OCI-LY1 (cell line): ENCODE data around the gene ST7.

Source experiments
- H2AFZ ChIP-seq: fragments of 200-600 bp; sonication (generic), shearing (Covaris generic); 2 replicates; pipeline ENCODE4 v1.6.0; 2014; ENCODE audit warnings: antibody characterized with exemption, mild to moderate bottlenecking, low read length
- H3F3A ChIP-seq: fragments of 200-600 bp; sonication (generic), shearing (Covaris generic); 2 replicates; pipeline ENCODE4 v1.6.0; 2014; ENCODE audit warnings: mild to moderate bottlenecking, antibody characterized with exemption, low read length, moderate library complexity; ENCODE audit not compliant: insufficient read depth
- H3K27ac ChIP-seq: fragments of 200-600 bp; sonication (generic); 2 replicates; pipeline ENCODE4 v1.5.1; 2014; ENCODE audit warnings: low read length, mixed run types, mild to moderate bottlenecking, low read depth; ENCODE audit not compliant: poor library complexity, severe bottlenecking
- H3K27me3 ChIP-seq: fragments of 200-600 bp; sonication (generic); 2 replicates; pipeline ENCODE4 v1.6.0; 2014; ENCODE audit warnings: antibody characterized with exemption, mild to moderate bottlenecking, low read length, moderate library complexity; ENCODE audit not compliant: insufficient read depth
- H3K36me3 ChIP-seq: fragments of 200-600 bp; sonication (generic); 2 replicates; pipeline ENCODE4 v1.6.1; 2014; ENCODE audit warnings: mild to moderate bottlenecking, antibody characterized with exemption, low read length, moderate library complexity, mixed read lengths; ENCODE audit not compliant: insufficient read depth
- H3K4me1 ChIP-seq: fragments of 200-600 bp; sonication (generic); 2 replicates; pipeline ENCODE4 v1.5.1; 2014; ENCODE audit warnings: mild to moderate bottlenecking, low read length, moderate library complexity; ENCODE audit not compliant: insufficient read depth, severe bottlenecking
- H3K4me2 ChIP-seq: fragments of 200-600 bp; sonication (generic), shearing (Covaris generic); 2 replicates; pipeline ENCODE4 v1.6.1; 2014; ENCODE audit warnings: low read length
- H3K4me3 ChIP-seq: fragments of 200-600 bp; sonication (generic); 2 replicates; pipeline ENCODE4 v1.5.1; 2014; ENCODE audit warnings: low read length, low read depth, mild to moderate bottlenecking, mixed read lengths; ENCODE audit not compliant: poor library complexity, severe bottlenecking
- H3K79me2 ChIP-seq: fragments of 200-600 bp; shearing (Covaris generic); 2 replicates; pipeline ENCODE4 v1.6.1; 2016; ENCODE audit warnings: mixed run types, low read length, mixed read lengths; ENCODE audit not compliant: insufficient read depth
- H3K9ac ChIP-seq: fragments of 200-600 bp; sonication (generic), shearing (Covaris generic); 2 replicates; pipeline ENCODE4 v1.6.1; 2014; ENCODE audit warnings: mild to moderate bottlenecking, low read length, mixed read lengths
- H3K9me2 ChIP-seq: fragments of 200-600 bp; sonication (generic), shearing (Covaris generic); 2 replicates; pipeline ENCODE4 v1.6.1; 2014; ENCODE audit warnings: low read depth, mild to moderate bottlenecking, low read length, mixed read lengths
- H3K9me3 ChIP-seq: fragments of 200-600 bp; shearing (Covaris generic); 2 replicates; pipeline ENCODE4 v1.6.1; 2014; ENCODE audit warnings: low read length, mixed read lengths
- H4K20me1 ChIP-seq: fragments of 200-600 bp; sonication (generic), shearing (Covaris generic); 2 replicates; pipeline ENCODE4 v1.6.0; 2016; ENCODE audit warnings: mild to moderate bottlenecking, low read length; ENCODE audit not compliant: insufficient read depth
- EZH2 ChIP-seq: fragments of 200-600 bp; sonication (generic), shearing (Covaris generic); IDR thresholded peaks from 2 replicates; pipeline ENCODE4 v1.8.0; 2017; ENCODE audit warnings: borderline replicate concordance, mixed run types, mild to moderate bottlenecking, antibody characterized with exemption, low read length, moderate library complexity, mixed read lengths
- TF ChIP-seq, protein P1 (sequence below): fragments of 200-600 bp; sonication (generic), shearing (Covaris generic); IDR thresholded peaks from 2 replicates; pipeline ENCODE4 v1.5.1; 2017; ENCODE audit warnings: mild to moderate bottlenecking, antibody characterized with exemption, low read length, moderate library complexity, mixed read lengths

ST7 gene

GRCh38 chr7:117041822-117042221 is 88.5 kb downstream of the ST7 start:
- H3K27me3 ChIP-seq: no peaks in the 10 kb centered on the region
- H3K9ac ChIP-seq: no peak overlapping the region
- H3K4me1 ChIP-seq: no peaks in the 10 kb centered on the region
- H3K27ac ChIP-seq: no peak overlapping the region
- no peak overlapping the region for H3K4me3 ChIP-seq
- no peak overlapping the region for H2AFZ ChIP-seq
- no peaks in the 10 kb centered on the region for H3K79me2 ChIP-seq
- no peaks in the 10 kb centered on the region for H3F3A ChIP-seq
- H3K9me3 ChIP-seq: no peaks in the 10 kb centered on the region
- no peaks in the 10 kb centered on the region; the same call in 1 of the 2 replicates for H4K20me1 ChIP-seq
- no peaks in the 10 kb centered on the region for H3K9me2 ChIP-seq
- TF ChIP-seq EZH2: no peak
- TF ChIP-seq, protein P1, sequence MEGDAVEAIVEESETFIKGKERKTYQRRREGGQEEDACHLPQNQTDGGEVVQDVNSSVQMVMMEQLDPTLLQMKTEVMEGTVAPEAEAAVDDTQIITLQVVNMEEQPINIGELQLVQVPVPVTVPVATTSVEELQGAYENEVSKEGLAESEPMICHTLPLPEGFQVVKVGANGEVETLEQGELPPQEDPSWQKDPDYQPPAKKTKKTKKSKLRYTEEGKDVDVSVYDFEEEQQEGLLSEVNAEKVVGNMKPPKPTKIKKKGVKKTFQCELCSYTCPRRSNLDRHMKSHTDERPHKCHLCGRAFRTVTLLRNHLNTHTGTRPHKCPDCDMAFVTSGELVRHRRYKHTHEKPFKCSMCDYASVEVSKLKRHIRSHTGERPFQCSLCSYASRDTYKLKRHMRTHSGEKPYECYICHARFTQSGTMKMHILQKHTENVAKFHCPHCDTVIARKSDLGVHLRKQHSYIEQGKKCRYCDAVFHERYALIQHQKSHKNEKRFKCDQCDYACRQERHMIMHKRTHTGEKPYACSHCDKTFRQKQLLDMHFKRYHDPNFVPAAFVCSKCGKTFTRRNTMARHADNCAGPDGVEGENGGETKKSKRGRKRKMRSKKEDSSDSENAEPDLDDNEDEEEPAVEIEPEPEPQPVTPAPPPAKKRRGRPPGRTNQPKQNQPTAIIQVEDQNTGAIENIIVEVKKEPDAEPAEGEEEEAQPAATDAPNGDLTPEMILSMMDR: no peak
- H3K4me2 ChIP-seq: no peak overlapping the region
- H3K36me3 ChIP-seq: no peaks in the 10 kb centered on the region

DNA sequence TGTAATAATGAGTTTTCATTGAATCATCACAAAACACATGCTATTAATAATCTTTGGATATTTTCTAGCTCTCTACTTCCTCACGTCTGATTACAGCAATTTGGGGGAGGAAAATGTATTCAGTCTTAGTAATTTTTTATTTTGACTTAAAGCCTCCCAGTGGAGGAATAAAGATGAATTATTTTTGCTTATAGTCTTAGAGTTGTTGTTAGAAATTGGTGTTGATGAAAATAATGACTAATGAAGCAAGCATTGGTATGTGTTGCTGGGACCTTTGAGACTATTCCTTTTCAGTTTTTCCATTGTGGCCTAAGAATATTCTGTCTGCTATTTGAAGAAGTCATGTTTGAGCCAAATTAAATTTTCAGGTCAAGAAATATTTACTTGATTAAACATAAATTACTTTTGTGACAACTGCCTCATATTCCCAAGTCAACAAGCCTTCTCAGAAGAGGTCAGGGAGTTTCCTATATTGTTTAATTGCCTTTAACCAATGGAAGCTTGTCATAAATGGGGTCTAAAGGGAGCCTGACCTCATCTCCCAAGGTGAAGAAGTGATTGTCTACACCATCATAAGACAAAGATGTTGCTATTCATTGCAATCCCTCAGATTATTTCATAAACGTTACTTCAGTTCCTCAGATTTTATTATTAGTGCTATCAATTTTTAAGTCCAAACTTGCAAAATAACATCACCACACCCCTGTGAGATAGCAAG is 90.0 kb downstream of the ST7 start:
- H3F3A ChIP-seq: no peaks in the 10 kb centered on the region
- no peaks in the 10 kb centered on the region for H3K9me2 ChIP-seq
- H3K4me3 ChIP-seq: no peak overlapping the region
- no peaks in the 10 kb centered on the region; the same call in 1 of the 2 replicates for H4K20me1 ChIP-seq
- no peaks in the 10 kb centered on the region for H3K4me1 ChIP-seq
- no peak overlapping the region for H3K4me2 ChIP-seq
- H3K27me3 ChIP-seq: 0 out of 2 replicates have a peak, but pooled peaks cover under 1% of the 10 kb centered on the region
- no peak overlapping the region for H3K27ac ChIP-seq
- no peak overlapping the region for H3K9ac ChIP-seq
- H3K79me2 ChIP-seq: no peaks in the 10 kb centered on the region
- TF ChIP-seq, protein P1: no peak
- TF ChIP-seq EZH2: no peak
- no peaks in the 10 kb centered on the region for H3K36me3 ChIP-seq
- H2AFZ ChIP-seq: no peak overlapping the region
- H3K9me3 ChIP-seq: no peaks in the 10 kb centered on the region

GRCh38 chr7:117044664-117045063 is 91.4 kb downstream of the ST7 start:
- H3K79me2 ChIP-seq: no peaks in the 10 kb centered on the region

More at GRCh38 chr7:117044664-117045063, 91.4 kb downstream of the ST7 start:
- Histone ChIP-seq H3K4me3 (no peak overlapping the region), H3F3A (no peaks in the 10 kb centered on the region), H2AFZ (no peak overlapping the region), H3K9ac (no peak overlapping the region), H3K27me3 (0 out of 2 replicates have a peak, but pooled peaks cover 6% of the 10 kb centered on the region), H3K36me3 (no peaks in the 10 kb centered on the region), H3K4me1 (no peaks in the 10 kb centered on the region), H4K20me1 (no peaks in the 10 kb centered on the region), H3K4me2 (no peak overlapping the region), H3K9me2 (no peaks in the 10 kb centered on the region), H3K27ac (no peak overlapping the region), H3K9me3 (no peaks in the 10 kb centered on the region)
- TF ChIP-seq, protein P1: no peak
- no peak for TF ChIP-seq EZH2
